PFSK-1 (cell line): ENCODE results near the gene STAT3.

Source experiments
- FOXP2 ChIP-seq: optimal IDR thresholded peaks from 2 replicates; pipeline ENCODE3; 2011; ENCODE audit warnings: borderline replicate concordance, control low read depth, inconsistent platforms; ENCODE audit not compliant: insufficient read depth; ENCODE audit errors: extremely low read length, extremely low read depth
- POLR2AphosphoS5 ChIP-seq: IDR thresholded peaks from 2 replicates; pipeline ENCODE4 v1.6.1; 2012; ENCODE audit warnings: low read depth, mild to moderate bottlenecking, control low read depth, low read length, moderate library complexity
- SIN3A ChIP-seq: IDR thresholded peaks from 2 replicates; pipeline ENCODE4 v1.6.1; 2012; ENCODE audit warnings: mild to moderate bottlenecking, low read length, moderate library complexity, borderline replicate concordance; ENCODE audit not compliant: insufficient read depth
- TAF1 ChIP-seq: IDR thresholded peaks from 2 replicates; pipeline ENCODE4 v1.6.1; 2012; ENCODE audit warnings: low read length, control low read depth, borderline replicate concordance; ENCODE audit not compliant: insufficient read depth
- TF ChIP-seq, protein P1 (sequence below), 2 experiments: IDR thresholded peaks; 2 replicates each; pipeline versions ENCODE4 v1.6.1 to v1.8.0; 2011 to 2012; ENCODE audit warnings: low read depth in 2 of 2, low read length in 2 of 2, control low read depth in 1 of 2, inconsistent platforms in 1 of 2, mild to moderate bottlenecking in 1 of 2, moderate library complexity in 1 of 2; ENCODE audit not compliant: insufficient read depth in 1 of 2

The STAT3 gene

DNA sequence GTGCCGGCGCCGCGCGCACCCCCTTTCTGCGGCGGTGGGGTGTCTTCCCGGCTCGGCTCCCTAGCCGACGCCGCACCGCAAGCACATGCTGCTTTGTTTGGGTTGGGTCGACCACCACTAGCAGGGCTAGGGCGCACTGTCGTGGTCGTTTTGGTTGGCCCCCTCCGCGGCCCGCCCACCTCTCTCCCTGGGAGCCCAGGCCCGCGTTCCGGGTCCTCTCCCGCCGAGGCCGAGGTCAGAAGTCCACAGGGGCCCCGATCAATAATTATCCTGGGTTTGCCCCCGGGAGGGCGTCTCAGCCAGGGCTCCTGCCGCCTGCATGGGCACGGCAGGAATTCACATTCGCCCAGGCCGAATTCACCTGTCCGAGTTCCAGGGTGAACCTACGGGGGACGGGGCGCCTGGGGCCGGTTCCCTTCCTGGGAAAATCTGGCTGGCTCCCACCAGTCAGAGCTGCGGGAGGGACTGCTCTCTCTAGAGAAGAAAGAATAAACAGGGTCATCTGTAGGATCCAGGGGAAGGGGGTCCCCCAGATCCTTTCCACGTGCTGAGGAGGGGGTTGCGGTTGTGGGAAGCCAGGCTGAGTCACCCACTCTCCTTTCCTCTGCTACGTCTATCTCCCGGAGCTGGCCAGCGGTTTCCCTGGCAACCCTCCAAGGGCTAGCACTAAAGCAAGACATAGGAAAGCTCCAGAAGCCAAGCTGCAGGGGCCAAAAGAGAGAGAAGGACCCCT lies 111.5 kb downstream of the STAT3 start:
- TF ChIP-seq SIN3A = peak; percentile 45; the same call in 1 of the 2 replicates
- TF ChIP-seq FOXP2 = no peak
- TF ChIP-seq, protein P1, sequence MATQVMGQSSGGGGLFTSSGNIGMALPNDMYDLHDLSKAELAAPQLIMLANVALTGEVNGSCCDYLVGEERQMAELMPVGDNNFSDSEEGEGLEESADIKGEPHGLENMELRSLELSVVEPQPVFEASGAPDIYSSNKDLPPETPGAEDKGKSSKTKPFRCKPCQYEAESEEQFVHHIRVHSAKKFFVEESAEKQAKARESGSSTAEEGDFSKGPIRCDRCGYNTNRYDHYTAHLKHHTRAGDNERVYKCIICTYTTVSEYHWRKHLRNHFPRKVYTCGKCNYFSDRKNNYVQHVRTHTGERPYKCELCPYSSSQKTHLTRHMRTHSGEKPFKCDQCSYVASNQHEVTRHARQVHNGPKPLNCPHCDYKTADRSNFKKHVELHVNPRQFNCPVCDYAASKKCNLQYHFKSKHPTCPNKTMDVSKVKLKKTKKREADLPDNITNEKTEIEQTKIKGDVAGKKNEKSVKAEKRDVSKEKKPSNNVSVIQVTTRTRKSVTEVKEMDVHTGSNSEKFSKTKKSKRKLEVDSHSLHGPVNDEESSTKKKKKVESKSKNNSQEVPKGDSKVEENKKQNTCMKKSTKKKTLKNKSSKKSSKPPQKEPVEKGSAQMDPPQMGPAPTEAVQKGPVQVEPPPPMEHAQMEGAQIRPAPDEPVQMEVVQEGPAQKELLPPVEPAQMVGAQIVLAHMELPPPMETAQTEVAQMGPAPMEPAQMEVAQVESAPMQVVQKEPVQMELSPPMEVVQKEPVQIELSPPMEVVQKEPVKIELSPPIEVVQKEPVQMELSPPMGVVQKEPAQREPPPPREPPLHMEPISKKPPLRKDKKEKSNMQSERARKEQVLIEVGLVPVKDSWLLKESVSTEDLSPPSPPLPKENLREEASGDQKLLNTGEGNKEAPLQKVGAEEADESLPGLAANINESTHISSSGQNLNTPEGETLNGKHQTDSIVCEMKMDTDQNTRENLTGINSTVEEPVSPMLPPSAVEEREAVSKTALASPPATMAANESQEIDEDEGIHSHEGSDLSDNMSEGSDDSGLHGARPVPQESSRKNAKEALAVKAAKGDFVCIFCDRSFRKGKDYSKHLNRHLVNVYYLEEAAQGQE (IDR thresholded peaks at IDR 0.05; ENCODE audit: insufficient read depth in 1 of 2, low read depth in 2 of 2, low read length in 2 of 2) = peak; percentile 72 to 77
- TF ChIP-seq POLR2AphosphoS5 = no peak
- no peak for TF ChIP-seq TAF1

- TF ChIP-seq, protein P1 (IDR thresholded peaks at IDR 0.05; ENCODE audit: insufficient read depth in 1 of 2, low read depth in 2 of 2, low read length in 2 of 2) = no peak
- TF ChIP-seq TAF1 = peak; percentile 58
- no peak for TF ChIP-seq SIN3A
- peak; percentile 44 for TF ChIP-seq FOXP2
- TF ChIP-seq POLR2AphosphoS5 = peak; percentile 44; the same call in 1 of the 2 replicates
Measured at GRCh38 chr17:42276359-42276608, 112.0 kb downstream of the STAT3 start, which contains the start of gene STAT5B. Gene STAT5B, minus strand, starts transcription at chr17:42276391. Its CDS starts 44,264 bp downstream, at chr17:42232127.

DNA sequence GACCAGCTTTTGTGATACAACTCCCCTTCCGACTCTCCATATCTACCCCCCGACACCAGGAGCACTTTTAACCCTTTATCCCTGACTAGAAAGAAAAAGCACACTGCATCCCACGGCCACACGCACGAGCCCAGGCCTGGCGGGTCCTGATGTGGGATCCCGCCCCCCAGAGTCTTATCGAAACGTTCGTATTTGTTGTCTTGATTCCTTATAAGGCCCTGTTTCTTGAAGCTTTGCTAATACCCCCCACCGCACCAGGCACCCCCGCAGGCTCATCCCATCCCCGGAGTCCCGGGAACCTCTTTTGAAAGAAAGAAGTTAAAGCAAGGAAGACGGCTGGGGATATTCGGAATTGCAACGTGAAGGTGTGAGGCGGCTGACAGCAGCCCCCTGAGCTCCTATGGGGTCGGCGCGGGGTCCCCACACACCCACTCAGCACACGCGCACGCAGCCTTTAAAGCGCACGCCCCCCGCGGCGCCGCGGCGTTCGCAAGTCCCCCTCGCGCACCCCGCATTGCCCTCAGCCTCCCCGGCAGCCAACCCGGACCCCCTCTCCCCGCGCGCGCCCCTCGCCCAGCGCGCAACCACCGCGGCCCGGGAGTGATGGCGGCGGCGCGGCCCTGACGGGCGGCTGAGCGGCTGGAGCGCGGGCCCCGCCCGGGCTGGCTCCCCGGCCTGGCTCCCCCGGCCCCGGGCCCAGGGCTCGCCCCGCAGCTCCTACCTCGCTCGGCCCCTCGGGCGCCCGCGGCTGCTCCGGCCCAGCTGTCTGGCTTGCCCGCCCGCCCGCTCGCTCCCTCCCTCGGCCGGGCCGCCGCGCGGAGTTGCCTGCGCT lies 112.5 kb downstream of the STAT3 start:
- no peak for TF ChIP-seq SIN3A
- no peak for TF ChIP-seq POLR2AphosphoS5
- TF ChIP-seq FOXP2 = no peak
- TF ChIP-seq, protein P1 (IDR thresholded peaks at IDR 0.05; ENCODE audit: insufficient read depth in 1 of 2, low read depth in 2 of 2, low read length in 2 of 2) = no peak
- no peak for TF ChIP-seq TAF1

GRCh38 chr17:42274812-42275526 lies 113.3 kb downstream of the STAT3 start:
- TF ChIP-seq FOXP2 = no peak
- no peak for TF ChIP-seq SIN3A
- TF ChIP-seq POLR2AphosphoS5 = no peak
- TF ChIP-seq TAF1 = no peak
- TF ChIP-seq, protein P1 (IDR thresholded peaks at IDR 0.05; ENCODE audit: insufficient read depth in 1 of 2, low read depth in 2 of 2, low read length in 2 of 2) = no peak
